Effector memory CD4-positive, alpha-beta T cell (primary cell): ENCODE measurements around the gene ECT2L.

ENCODE experiments used
- DNase-seq, 3 donors: peaks; one replicate each; pipeline ENCODE4 v3.0.0-alpha.2; 2020
- H3K27ac ChIP-seq: 2 replicates; pipeline ENCODE4 v1.7.0; 2013; ENCODE audit warnings: mild to moderate bottlenecking, low read length, moderate library complexity; ENCODE audit not compliant: insufficient read depth, poor library complexity, severe bottlenecking
- H3K27me3 ChIP-seq: replicated peaks from 2 replicates; pipeline ENCODE4 v1.7.0; 2013; ENCODE audit warnings: mild to moderate bottlenecking, low read length; ENCODE audit not compliant: insufficient read depth, control insufficient read depth, poor library complexity, severe bottlenecking
- H3K36me3 ChIP-seq: 2 replicates; pipeline ENCODE4 v1.7.0; 2013; ENCODE audit warnings: mild to moderate bottlenecking, low read length, moderate library complexity; ENCODE audit not compliant: control insufficient read depth, insufficient read depth
- H3K4me1 ChIP-seq: 2 replicates; pipeline ENCODE4 v1.7.0; 2013; ENCODE audit warnings: low read length, mild to moderate bottlenecking; ENCODE audit not compliant: control insufficient read depth, insufficient read depth, poor library complexity, severe bottlenecking
- H3K4me3 ChIP-seq: 2 replicates; pipeline ENCODE4 v1.7.0; 2013; ENCODE audit warnings: low read length, low read depth, mild to moderate bottlenecking; ENCODE audit not compliant: insufficient read depth, poor library complexity, severe bottlenecking
- H3K9me3 ChIP-seq: 2 replicates; pipeline ENCODE4 v1.7.0; 2013; ENCODE audit warnings: mild to moderate bottlenecking, low read length, moderate library complexity; ENCODE audit not compliant: control insufficient read depth
- total RNA-seq, 3 donors: gene quantifications; one replicate each; lab custom pipeline; 2026; lab: John Stamatoyannopoulos, UW

Gene ECT2L, protein sequence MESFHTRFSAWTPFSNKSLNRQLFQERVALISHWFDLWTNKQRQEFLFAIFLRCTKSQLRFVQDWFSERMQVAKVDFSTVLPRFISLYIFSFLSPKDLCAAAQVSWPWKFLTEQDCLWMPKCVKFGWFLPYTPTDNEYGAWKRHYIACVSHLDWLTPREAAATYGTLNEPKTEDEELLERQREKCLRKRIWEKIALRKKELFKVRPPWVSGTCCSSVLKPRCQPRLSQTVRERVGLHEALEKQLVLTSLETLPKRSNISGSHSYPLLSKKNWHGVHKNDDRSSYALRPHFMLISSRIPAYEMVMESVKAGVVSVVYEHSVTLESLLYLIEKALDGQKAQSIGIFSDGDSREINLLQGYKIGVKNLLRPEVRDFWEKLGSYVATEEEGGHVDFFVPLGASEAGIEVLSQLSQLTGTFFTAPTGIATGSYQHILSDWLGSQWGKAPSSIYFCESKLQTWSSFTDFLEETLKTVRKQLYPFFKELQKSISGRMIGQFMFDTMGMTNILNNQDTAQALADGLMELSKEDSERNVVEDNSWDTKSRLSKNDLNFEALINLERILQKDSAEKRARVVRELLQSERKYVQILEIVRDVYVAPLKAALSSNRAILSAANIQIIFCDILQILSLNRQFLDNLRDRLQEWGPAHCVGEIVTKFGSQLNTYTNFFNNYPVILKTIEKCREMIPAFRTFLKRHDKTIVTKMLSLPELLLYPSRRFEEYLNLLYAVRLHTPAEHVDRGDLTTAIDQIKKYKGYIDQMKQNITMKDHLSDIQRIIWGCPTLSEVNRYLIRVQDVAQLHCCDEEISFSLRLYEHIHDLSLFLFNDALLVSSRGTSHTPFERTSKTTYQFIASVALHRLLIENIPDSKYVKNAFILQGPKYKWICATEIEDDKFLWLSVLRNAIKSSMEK
- 0 to 0.19 (median 0.17) reads per million in 3 donors for total RNA-seq

DNA sequence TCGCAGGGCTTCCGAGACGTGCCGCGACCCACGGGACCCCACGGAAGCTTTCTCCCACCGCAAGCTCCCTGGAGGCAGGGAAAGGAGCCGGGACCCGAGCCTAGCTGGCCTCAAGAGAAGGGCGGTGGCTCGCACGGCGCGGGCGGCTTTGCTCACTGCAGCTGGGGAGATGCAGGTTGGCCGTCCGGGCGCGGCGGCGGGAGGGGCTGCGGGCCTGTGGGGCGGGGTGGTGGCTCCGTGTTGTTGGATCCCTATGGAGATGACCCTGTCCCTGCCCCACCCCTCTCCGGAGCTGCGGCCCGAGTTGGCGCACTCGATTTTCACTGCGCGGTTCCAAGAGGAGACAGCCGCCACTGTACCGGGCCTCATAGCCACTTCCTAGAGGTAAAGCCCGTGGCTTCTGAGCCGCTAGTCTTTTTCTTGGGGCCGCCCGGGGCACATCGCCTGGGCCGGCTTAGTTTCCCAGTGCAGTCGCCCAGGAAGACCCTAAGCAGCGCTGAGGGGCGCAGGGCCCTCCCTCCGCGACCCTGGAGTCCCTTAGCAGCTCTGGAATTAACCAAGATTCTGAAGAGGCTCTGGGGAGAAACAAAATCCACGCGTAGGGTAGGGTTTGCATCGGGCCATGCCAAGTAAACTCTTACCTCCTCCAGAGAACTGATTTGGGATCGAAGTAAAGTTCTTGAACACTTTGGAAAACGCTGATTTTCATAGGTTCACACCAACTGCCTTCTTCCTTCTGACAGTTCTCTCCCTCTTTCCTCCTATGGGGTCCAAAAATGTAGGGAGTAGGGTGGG is at the start of gene ECT2L:
Gene ECT2L, plus strand, starts transcription at position 279 of the 795 bp plus-strand sequence. CDS start 17,188 bp downstream, outside the sequence.
- H3K36me3 ChIP-seq: peaks cover 6% of the 10 kb centered on the region
- no peak within 1 kb of the TSS for H3K27ac ChIP-seq
- no peaks in the 10 kb centered on the region for H3K9me3 ChIP-seq
- no peak within 1 kb of the TSS for H3K4me3 ChIP-seq
- no peaks in the 10 kb centered on the region for H3K4me1 ChIP-seq
- no peak for DNase-seq
- no peaks in the 10 kb centered on the region for H3K27me3 ChIP-seq

DNA sequence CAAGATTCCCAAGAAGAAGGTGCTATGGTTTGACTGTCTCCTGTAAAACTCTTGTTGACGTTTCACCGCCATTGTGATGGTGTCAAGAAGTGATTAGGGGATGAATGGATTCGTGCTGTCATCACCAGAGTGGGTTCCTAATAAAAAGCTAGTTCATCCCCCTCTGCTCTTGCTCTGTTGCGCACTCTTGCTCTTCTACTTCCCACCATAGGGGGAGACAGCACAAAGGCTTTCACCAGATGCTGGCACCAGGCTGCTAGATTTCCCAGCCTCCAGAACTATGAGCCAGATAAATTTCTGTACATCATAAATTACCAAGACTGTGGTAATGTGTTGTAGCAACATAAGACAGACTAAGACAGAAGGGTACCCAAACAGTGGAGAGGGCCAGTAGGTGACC is 43.9 kb upstream of the ECT2L start:
- Histone ChIP-seq H3K9me3 (no peaks in the 10 kb centered on the region), H3K4me1 (no peaks in the 10 kb centered on the region), H3K27me3 (no peaks in the 10 kb centered on the region), H3K4me3 (no peak overlapping the region), H3K27ac (no peak overlapping the region), H3K36me3 (no peaks in the 10 kb centered on the region)
- DNase-seq: no peak

GRCh38 chr6:138757136-138757535 is 38.8 kb upstream of the ECT2L start:
- H3K4me1 ChIP-seq: no peaks in the 10 kb centered on the region
- no peaks in the 10 kb centered on the region for H3K36me3 ChIP-seq
- no peak for DNase-seq
- no peak overlapping the region for H3K27ac ChIP-seq
- H3K27me3 ChIP-seq: no peaks in the 10 kb centered on the region
- no peaks in the 10 kb centered on the region for H3K9me3 ChIP-seq
- no peak overlapping the region for H3K4me3 ChIP-seq

DNA sequence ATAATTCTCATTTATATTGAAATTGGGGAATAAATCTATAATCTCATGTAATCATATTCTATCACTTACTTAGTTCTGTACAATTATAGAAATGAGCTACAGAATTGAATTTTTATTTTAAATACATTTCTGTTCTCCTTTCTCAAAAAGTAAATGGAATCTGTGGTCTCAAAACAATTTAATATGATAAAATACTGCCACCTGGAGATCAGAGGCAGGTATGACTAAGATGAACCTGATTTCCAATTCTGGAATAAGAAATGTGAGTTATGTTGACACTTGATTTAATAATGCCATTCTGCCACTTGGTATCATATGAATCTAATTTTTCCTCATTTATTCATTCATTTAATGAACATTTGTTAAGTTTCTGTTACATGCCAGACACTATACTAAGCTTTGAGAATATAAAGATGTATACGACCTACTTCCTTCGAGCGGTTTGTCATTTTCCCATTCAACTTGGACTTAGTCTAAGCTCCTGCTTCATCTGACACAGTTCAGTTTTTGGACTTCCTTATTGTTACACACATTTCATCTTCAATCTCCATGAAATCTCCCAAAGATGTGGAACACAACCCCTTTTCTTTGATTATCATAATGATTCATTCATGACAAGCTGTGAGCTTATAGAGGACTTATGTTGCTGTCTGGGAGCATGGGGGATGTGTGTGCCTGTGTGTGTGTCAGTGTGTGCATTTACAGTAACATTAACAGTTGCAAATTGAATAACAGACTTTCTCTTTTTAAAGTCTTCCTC is 29.8 kb upstream of the ECT2L start:
- no peak for DNase-seq
- Histone ChIP-seq H3K27me3 (no peaks in the 10 kb centered on the region), H3K9me3 (no peaks in the 10 kb centered on the region), H3K4me1 (no peaks in the 10 kb centered on the region), H3K4me3 (no peak overlapping the region), H3K36me3 (no peaks in the 10 kb centered on the region), H3K27ac (no peak overlapping the region)

DNA sequence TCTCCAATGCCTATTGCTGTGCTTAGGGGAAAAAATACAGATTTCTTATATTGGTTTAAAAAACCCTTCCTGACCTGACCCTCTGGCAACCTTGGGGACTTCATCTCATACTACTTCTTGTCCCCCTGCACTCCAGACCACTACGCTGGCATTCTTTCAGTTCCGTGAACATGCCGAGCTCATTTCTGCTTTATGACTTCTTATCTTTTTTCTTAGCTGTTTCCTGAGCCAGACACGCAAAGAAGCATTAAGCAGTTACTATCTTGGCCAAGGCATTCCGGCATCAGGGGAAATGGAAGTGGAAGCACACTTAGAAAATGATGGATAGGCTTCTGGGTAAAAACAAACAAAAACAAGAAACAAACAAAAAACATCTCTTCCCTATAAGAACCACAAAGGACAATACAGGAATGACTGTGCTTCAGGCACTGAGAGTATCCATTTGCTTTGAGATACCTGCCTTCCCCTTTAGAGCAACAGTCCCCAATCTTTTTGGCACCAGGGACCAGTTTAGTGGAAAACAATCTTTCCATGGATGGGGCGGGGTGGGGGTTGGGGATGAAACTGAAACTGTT is 26.7 kb upstream of the ECT2L start:
- H3K27me3 ChIP-seq: no peaks in the 10 kb centered on the region
- H3K4me1 ChIP-seq: peaks cover 8% of the 10 kb centered on the region
- no peak overlapping the region for H3K27ac ChIP-seq
- no peak overlapping the region for H3K4me3 ChIP-seq
- no peaks in the 10 kb centered on the region for H3K9me3 ChIP-seq
- H3K36me3 ChIP-seq: no peaks in the 10 kb centered on the region
- DNase-seq: no peak

GRCh38 chr6:138772596-138773176 is 23.2 kb upstream of the ECT2L start:
- H3K4me3 ChIP-seq: peak overlapping the region; percentile 80
- H3K27ac ChIP-seq: peak overlapping the region; percentile 96
- H3K27me3 ChIP-seq: no peaks in the 10 kb centered on the region

GRCh38 chr6:138773177-138774091 is 22.5 kb upstream of the ECT2L start, which contains the start of gene CCDC28A:
TSS of gene CCDC28A (plus strand) at chr6:138773769. CDS start at chr6:138776121, 2,352 bp downstream.
- peak within 1 kb of the TSS; percentile 96 for H3K27ac ChIP-seq
- H3K4me3 ChIP-seq: peak within 1 kb of the TSS; percentile 80
- peak; percentile 85 to 91 (median 90) for DNase-seq
- peaks cover 8% of the 10 kb centered on the region for H3K4me1 ChIP-seq
- peaks cover 13% of the 10 kb centered on the region for H3K36me3 ChIP-seq
- no peaks in the 10 kb centered on the region for H3K9me3 ChIP-seq
- no peaks in the 10 kb centered on the region for H3K27me3 ChIP-seq

More at GRCh38 chr6:138772596-138773176, 23.2 kb upstream of the ECT2L start:
- no peak for DNase-seq
- Histone ChIP-seq H3K4me1 (peaks cover 8% of the 10 kb centered on the region), H3K9me3 (no peaks in the 10 kb centered on the region), H3K36me3 (peaks cover 12% of the 10 kb centered on the region)

GRCh38 chr6:138774370-138774769 is 21.5 kb upstream of the ECT2L start:
- H3K9me3 ChIP-seq: no peaks in the 10 kb centered on the region
- no peak overlapping the region for H3K27ac ChIP-seq
- no peak for DNase-seq
- peaks cover 8% of the 10 kb centered on the region for H3K4me1 ChIP-seq
- peak overlapping the region; percentile 80 for H3K4me3 ChIP-seq
- no peaks in the 10 kb centered on the region for H3K27me3 ChIP-seq
- peaks cover 13% of the 10 kb centered on the region for H3K36me3 ChIP-seq
